MM.1S (cell line): Measurements from ENCODE around the gene MAGI1.

Experiments used
- DNase-seq: peaks from one replicate; pipeline ENCODE4 v3.0.0-alpha.2; 2015
- H2AFZ ChIP-seq: fragments of 300-600 bp; sonication (generic); 2 replicates; pipeline ENCODE4 v1.6.0; 2016; ENCODE audit warnings: antibody characterized with exemption, low read length
- H3F3A ChIP-seq: fragments of 300-600 bp; sonication (generic); 2 replicates; pipeline ENCODE4 v1.6.1; 2016; ENCODE audit warnings: mild to moderate bottlenecking, antibody characterized with exemption, low read length, moderate library complexity, mixed read lengths; ENCODE audit not compliant: insufficient read depth
- H3K27ac ChIP-seq: fragments of 300-600 bp; sonication (generic); 2 replicates; pipeline ENCODE4 v1.5.1; 2016; ENCODE audit warnings: mild to moderate bottlenecking, low read length
- H3K27me3 ChIP-seq: fragments of 300-600 bp; sonication (generic); replicated peaks from 2 replicates; pipeline ENCODE4 v1.6.0; 2016; ENCODE audit warnings: low read length; ENCODE audit not compliant: insufficient read depth
- H3K36me3 ChIP-seq: fragments of 300-600 bp; sonication (generic); replicated peaks from 2 replicates; pipeline ENCODE4 v1.6.1; 2016; ENCODE audit warnings: mild to moderate bottlenecking, low read length, mixed read lengths; ENCODE audit not compliant: insufficient read depth
- H3K4me1 ChIP-seq: fragments of 300-600 bp; sonication (generic); 2 replicates; pipeline ENCODE4 v1.6.1; 2016; ENCODE audit warnings: low read length, mixed read lengths
- H3K4me2 ChIP-seq: fragments of 300-600 bp; sonication (generic); 2 replicates; pipeline ENCODE4 v1.6.0; 2016; ENCODE audit warnings: low read depth, low read length
- H3K4me3 ChIP-seq: fragments of 300-600 bp; sonication (generic); 2 replicates; pipeline ENCODE4 v1.5.1; 2016; ENCODE audit warnings: low read length, mixed read lengths
- H3K79me2 ChIP-seq: fragments of 300-600 bp; sonication (generic); 2 replicates; pipeline ENCODE4 v1.6.1; 2016; ENCODE audit warnings: mixed run types, low read length, mixed read lengths
- H3K9ac ChIP-seq: fragments of 300-600 bp; sonication (generic); 2 replicates; pipeline ENCODE4 v1.6.1; 2016; ENCODE audit warnings: low read length, mixed read lengths
- H3K9me2 ChIP-seq: fragments of 300-600 bp; sonication (generic); replicated peaks from 2 replicates; pipeline ENCODE4 v1.6.1; 2016; ENCODE audit warnings: mild to moderate bottlenecking, low read length, mixed read lengths; ENCODE audit not compliant: insufficient read depth
- H3K9me3 ChIP-seq: fragments of 300-600 bp; sonication (generic); replicated peaks from 2 replicates; pipeline ENCODE4 v1.6.1; 2016; ENCODE audit warnings: mild to moderate bottlenecking, low read length, mixed read lengths; ENCODE audit not compliant: insufficient read depth
- H4K20me1 ChIP-seq: fragments of 300-600 bp; sonication (generic); 2 replicates; pipeline ENCODE4 v1.6.1; 2016; ENCODE audit warnings: mild to moderate bottlenecking, low read length, moderate library complexity, mixed read lengths; ENCODE audit not compliant: insufficient read depth
- EZH2 ChIP-seq: fragments of 300-600 bp; sonication (generic); optimal IDR thresholded peaks from 2 replicates; pipeline ENCODE3; 2017; ENCODE audit warnings: low read depth, mild to moderate bottlenecking, antibody characterized with exemption, low read length, mixed read lengths
- EZH2phosphoT487 ChIP-seq: fragments of 300-600 bp; sonication (generic); IDR thresholded peaks from 2 replicates; pipeline ENCODE4 v1.6.1; 2018; ENCODE audit warnings: antibody characterized with exemption, low read length
- TF ChIP-seq, protein P1 (sequence below): fragments of 300-600 bp; sonication (generic); IDR thresholded peaks from 2 replicates; pipeline ENCODE4 v1.5.1; 2016; ENCODE audit warnings: antibody characterized with exemption, low read length, mixed read lengths

MAGI1 gene

GRCh38 chr3:65322910-65323309 is 715.8 kb downstream of the MAGI1 start:
- Histone ChIP-seq H3K9me2 (no peaks in the 10 kb centered on the region; the same call in 1 of the 2 replicates), H3K36me3 (no peaks in the 10 kb centered on the region), H2AFZ (no peak overlapping the region), H3K79me2 (no peaks in the 10 kb centered on the region), H3K4me1 (no peaks in the 10 kb centered on the region), H4K20me1 (no peaks in the 10 kb centered on the region), H3K27me3 (no peaks in the 10 kb centered on the region), H3F3A (no peaks in the 10 kb centered on the region), H3K4me2 (no peak overlapping the region), H3K9ac (no peak overlapping the region), H3K27ac (no peak overlapping the region), H3K9me3 (no peaks in the 10 kb centered on the region), H3K4me3 (no peak overlapping the region)
- no peak for TF ChIP-seq EZH2phosphoT487
- TF ChIP-seq, protein P1, sequence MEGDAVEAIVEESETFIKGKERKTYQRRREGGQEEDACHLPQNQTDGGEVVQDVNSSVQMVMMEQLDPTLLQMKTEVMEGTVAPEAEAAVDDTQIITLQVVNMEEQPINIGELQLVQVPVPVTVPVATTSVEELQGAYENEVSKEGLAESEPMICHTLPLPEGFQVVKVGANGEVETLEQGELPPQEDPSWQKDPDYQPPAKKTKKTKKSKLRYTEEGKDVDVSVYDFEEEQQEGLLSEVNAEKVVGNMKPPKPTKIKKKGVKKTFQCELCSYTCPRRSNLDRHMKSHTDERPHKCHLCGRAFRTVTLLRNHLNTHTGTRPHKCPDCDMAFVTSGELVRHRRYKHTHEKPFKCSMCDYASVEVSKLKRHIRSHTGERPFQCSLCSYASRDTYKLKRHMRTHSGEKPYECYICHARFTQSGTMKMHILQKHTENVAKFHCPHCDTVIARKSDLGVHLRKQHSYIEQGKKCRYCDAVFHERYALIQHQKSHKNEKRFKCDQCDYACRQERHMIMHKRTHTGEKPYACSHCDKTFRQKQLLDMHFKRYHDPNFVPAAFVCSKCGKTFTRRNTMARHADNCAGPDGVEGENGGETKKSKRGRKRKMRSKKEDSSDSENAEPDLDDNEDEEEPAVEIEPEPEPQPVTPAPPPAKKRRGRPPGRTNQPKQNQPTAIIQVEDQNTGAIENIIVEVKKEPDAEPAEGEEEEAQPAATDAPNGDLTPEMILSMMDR: no peak
- TF ChIP-seq EZH2: no peak
- no peak for DNase-seq

DNA sequence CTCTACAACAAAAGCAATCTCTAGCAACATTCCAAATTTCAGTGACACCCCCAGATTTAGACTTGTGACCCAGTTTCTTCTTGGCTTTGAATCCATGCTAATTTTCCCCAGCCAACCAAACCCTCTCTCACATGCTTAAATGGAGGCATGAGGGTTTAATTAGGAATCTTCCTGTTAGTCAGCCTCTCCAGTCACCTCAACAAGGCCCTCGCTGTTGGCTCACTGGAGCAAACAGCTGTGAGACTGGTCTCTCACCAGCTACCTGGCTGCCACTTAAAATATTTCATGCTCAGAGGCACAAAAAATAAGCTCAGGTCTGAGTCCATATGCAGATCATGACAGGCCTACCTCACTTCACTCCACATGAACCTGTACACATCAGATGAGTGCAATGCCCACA is 720.5 kb downstream of the MAGI1 start:
- no peaks in the 10 kb centered on the region for H3K79me2 ChIP-seq
- H3K9ac ChIP-seq: no peak overlapping the region
- H2AFZ ChIP-seq: no peak overlapping the region
- H3K9me3 ChIP-seq: no peaks in the 10 kb centered on the region
- H3K9me2 ChIP-seq: no peaks in the 10 kb centered on the region
- no peak overlapping the region for H3K4me3 ChIP-seq
- TF ChIP-seq EZH2phosphoT487: no peak
- TF ChIP-seq, protein P1: no peak
- no peak for TF ChIP-seq EZH2
- H3K4me1 ChIP-seq: no peaks in the 10 kb centered on the region
- no peak overlapping the region for H3K4me2 ChIP-seq
- no peaks in the 10 kb centered on the region for H4K20me1 ChIP-seq
- H3F3A ChIP-seq: no peaks in the 10 kb centered on the region
- H3K27me3 ChIP-seq: no peaks in the 10 kb centered on the region
- H3K27ac ChIP-seq: no peak overlapping the region
- no peaks in the 10 kb centered on the region for H3K36me3 ChIP-seq
- DNase-seq: no peak

DNA sequence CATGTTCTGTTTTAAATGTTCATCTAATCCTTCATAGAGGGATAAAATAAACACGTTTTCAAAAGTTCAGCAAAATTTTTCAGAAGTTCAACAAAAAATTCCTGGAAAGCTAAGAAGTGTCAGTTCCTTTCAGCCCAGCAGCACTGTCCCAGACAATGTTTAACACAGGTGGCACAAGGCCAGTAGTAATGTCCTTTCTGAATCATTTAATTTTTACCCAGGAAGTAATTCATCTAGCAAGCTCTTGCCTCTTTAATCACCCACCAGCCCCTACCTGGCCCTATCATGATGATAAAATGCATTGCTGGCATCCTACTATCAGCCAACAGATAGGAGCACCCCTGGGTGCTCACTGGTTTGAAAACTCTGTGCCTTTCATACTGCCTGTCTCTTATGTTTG is 723.8 kb downstream of the MAGI1 start:
- H3K4me2 ChIP-seq: no peak overlapping the region
- H4K20me1 ChIP-seq: no peaks in the 10 kb centered on the region
- H3K4me1 ChIP-seq: no peaks in the 10 kb centered on the region
- no peaks in the 10 kb centered on the region for H3K9me2 ChIP-seq
- H3K9me3 ChIP-seq: no peaks in the 10 kb centered on the region
- no peak overlapping the region for H3K4me3 ChIP-seq
- H3K27ac ChIP-seq: no peak overlapping the region
- H3K27me3 ChIP-seq: no peaks in the 10 kb centered on the region
- no peak overlapping the region for H3K9ac ChIP-seq
- no peaks in the 10 kb centered on the region for H3K79me2 ChIP-seq
- TF ChIP-seq, protein P1: no peak
- TF ChIP-seq EZH2phosphoT487 (no peak), EZH2 (no peak)
- H2AFZ ChIP-seq: no peak overlapping the region
- H3F3A ChIP-seq: no peaks in the 10 kb centered on the region
- DNase-seq: no peak
- H3K36me3 ChIP-seq: no peaks in the 10 kb centered on the region
